Suprapubic skin (tissue), 4 donors: Measurements from ENCODE around the gene VPS8. TPM values are rescaled to one million over a fixed set of nuclear protein-coding genes. Genes with fewer than 3 reads are reported as not detected.

Experiments used
- DNase-seq, 2 donors: peaks; one replicate each; pipeline ENCODE4 v3.0.0-alpha.2; 2019; ENCODE audit warnings: low spot score in 2 of 2
- H3K27ac ChIP-seq: fragments of 200-600 bp; sonication (generic); one replicate; pipeline ENCODE4 v1.5.1; 2019
- H3K27me3 ChIP-seq: fragments of 200-600 bp; sonication (generic); one replicate; pipeline ENCODE4 v1.5.1; 2019
- H3K36me3 ChIP-seq: fragments of 200-600 bp; sonication (generic); one replicate; pipeline ENCODE4 v1.5.1; 2019
- H3K4me1 ChIP-seq: fragments of 200-600 bp; sonication (generic); one replicate; pipeline ENCODE4 v1.5.1; 2019
- H3K4me3 ChIP-seq: fragments of 200-600 bp; sonication (generic); one replicate; pipeline ENCODE4 v1.5.1; 2019; ENCODE audit warnings: mild to moderate bottlenecking
- H3K9me3 ChIP-seq: fragments of 200-600 bp; sonication (generic); one replicate; pipeline ENCODE4 v1.5.1; 2019
- EP300 ChIP-seq: sonication (generic); formaldehyde crosslinking; IDR thresholded peaks from one replicate; pipeline ENCODE4 v1.6.1; 2017; ENCODE audit warnings: antibody characterized with exemption
- POLR2A ChIP-seq, 2 donors: fragments of 450-650 bp; IDR thresholded peaks; one replicate each; pipeline ENCODE4 v1.6.1; 2017; ENCODE audit warnings: antibody characterized with exemption in 2 of 2, mild to moderate bottlenecking in 2 of 2, moderate library complexity in 2 of 2
- POLR2AphosphoS5 ChIP-seq, 3 donors: sonication (generic); formaldehyde crosslinking; IDR thresholded peaks; one replicate each; pipeline ENCODE4 v1.6.1; 2017; ENCODE audit warnings: antibody characterized with exemption in 3 of 3
- WGBS: methylation state at CpG from one replicate; pipeline ENCODE4 v1.1.5; 2018; 5-methylcytosine and 5-hydroxymethylcytosine counted together
- total RNA-seq, 4 donors: library from RNA; depleted of rRNA; stranded (reverse); fragments of >200 nt; gene quantifications; one replicate each; pipeline ENCODE4 v1.1.0, GENCODE V29; 2016
- TF ChIP-seq, protein P1 (sequence below), 2 donors: fragments of 200-600 bp in 1 of 2; fragments of 450-650 bp in 1 of 2; sonication (generic) in 1 of 2; IDR thresholded peaks; one replicate each; pipeline ENCODE4 v1.5.1; 2016 to 2019; ENCODE audit warnings: antibody characterized with exemption in 2 of 2, mild to moderate bottlenecking in 1 of 2, moderate library complexity in 1 of 2

The VPS8 gene
- total RNA-seq, 4 donors from 2014 or later, result 36.1 to 93.8 (median 57.2) TPM

DNA sequence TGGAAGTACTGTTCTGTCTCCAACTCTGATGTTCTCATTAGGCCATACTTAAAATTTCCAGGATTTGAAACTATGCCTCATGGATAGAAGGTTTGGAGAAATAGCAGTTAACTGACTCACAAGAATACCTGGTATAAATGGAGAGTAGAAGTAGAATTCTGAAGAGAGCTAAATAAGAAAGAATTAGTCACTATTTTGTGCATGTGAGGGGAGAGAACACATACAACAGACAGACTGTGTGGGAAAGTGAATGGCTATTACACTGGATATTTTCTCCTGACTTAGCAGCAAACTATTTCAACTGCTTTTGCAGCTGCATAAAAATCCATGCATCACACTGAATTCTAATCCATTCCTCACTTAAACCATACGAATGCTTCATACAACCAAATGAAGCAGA, 269.6 kb downstream of the VPS8 start:
- DNase-seq, result no peak
- TF ChIP-seq POLR2A (IDR thresholded peaks at IDR 0.05) (no peak), POLR2AphosphoS5 (IDR thresholded peaks at IDR 0.05) (no peak), EP300 (no peak)
- TF ChIP-seq, protein P1, sequence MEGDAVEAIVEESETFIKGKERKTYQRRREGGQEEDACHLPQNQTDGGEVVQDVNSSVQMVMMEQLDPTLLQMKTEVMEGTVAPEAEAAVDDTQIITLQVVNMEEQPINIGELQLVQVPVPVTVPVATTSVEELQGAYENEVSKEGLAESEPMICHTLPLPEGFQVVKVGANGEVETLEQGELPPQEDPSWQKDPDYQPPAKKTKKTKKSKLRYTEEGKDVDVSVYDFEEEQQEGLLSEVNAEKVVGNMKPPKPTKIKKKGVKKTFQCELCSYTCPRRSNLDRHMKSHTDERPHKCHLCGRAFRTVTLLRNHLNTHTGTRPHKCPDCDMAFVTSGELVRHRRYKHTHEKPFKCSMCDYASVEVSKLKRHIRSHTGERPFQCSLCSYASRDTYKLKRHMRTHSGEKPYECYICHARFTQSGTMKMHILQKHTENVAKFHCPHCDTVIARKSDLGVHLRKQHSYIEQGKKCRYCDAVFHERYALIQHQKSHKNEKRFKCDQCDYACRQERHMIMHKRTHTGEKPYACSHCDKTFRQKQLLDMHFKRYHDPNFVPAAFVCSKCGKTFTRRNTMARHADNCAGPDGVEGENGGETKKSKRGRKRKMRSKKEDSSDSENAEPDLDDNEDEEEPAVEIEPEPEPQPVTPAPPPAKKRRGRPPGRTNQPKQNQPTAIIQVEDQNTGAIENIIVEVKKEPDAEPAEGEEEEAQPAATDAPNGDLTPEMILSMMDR (IDR thresholded peaks at IDR 0.05), result no peak
- H3K4me3 ChIP-seq, result no peak overlapping the region
- H3K9me3 ChIP-seq, result no peaks in the 10 kb centered on the region
- H3K27ac ChIP-seq, result no peak overlapping the region
- no peaks in the 10 kb centered on the region for H3K36me3 ChIP-seq
- 81% methylated on average over 1 of the region's 1 CpG for WGBS
- no peaks in the 10 kb centered on the region for H3K27me3 ChIP-seq
- no peaks in the 10 kb centered on the region for H3K4me1 ChIP-seq

DNA sequence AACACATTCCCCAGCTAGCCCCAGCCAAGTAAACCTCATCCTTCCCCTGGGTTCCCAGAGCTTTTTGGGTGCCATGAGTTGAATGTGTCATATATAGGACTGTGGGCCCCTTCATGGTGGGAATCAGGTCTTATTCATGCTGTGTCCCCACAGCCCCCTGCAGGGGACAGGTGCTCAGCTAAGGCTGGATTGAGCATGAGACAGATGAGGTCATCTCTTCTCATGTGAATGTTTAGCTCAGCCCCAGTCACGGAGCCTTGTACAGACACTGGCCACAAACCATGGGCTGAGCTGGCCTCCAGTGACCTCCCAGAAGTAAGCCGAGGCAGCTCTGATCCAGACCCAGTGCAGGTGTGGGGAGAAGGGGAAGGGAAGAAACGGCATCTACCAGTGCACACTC, 270.2 kb downstream of the VPS8 start:
- no peak for DNase-seq

DNA sequence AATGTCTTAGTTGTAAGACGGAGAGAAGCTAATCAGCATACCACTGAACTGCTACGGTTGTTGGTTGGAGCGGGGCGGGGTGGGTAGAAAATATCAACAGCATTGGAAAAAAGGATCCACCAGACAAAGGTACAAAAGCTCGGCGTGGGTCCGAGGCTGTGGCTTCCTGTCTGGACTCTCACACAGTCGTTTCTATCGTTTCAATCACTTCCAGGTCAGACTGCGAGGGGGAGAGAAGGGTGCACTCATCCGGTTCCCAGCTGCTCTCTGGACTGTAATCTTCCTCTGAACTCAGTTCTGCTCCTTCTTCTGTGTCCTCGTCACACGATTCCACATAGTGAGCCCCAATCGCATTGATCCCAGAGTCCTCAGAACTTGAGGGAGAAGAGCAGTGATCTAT, 270.9 kb downstream of the VPS8 start:
- Histone ChIP-seq H3K4me3 (no peak overlapping the region), H3K4me1 (no peaks in the 10 kb centered on the region), H3K36me3 (no peaks in the 10 kb centered on the region), H3K27me3 (no peaks in the 10 kb centered on the region), H3K9me3 (no peaks in the 10 kb centered on the region), H3K27ac (no peak overlapping the region)
- TF ChIP-seq POLR2AphosphoS5 (IDR thresholded peaks at IDR 0.05) (no peak), POLR2A (IDR thresholded peaks at IDR 0.05) (no peak), EP300 (no peak)
- TF ChIP-seq, protein P1 (IDR thresholded peaks at IDR 0.05), result no peak
- WGBS, result 73% methylated on average over 14 of the region's 14 CpGs
- DNase-seq, result no peak

More for the DNA sequence above, 270.2 kb downstream of the VPS8 start:
- no peaks in the 10 kb centered on the region for H3K9me3 ChIP-seq
- H3K4me1 ChIP-seq, result no peaks in the 10 kb centered on the region
- no peaks in the 10 kb centered on the region for H3K27me3 ChIP-seq
- no peak overlapping the region for H3K4me3 ChIP-seq
- WGBS, result 100% methylated on average over 2 of the region's 3 CpGs
- H3K36me3 ChIP-seq, result no peaks in the 10 kb centered on the region
- no peak for TF ChIP-seq POLR2AphosphoS5 (IDR thresholded peaks at IDR 0.05)
- no peak overlapping the region for H3K27ac ChIP-seq

DNA sequence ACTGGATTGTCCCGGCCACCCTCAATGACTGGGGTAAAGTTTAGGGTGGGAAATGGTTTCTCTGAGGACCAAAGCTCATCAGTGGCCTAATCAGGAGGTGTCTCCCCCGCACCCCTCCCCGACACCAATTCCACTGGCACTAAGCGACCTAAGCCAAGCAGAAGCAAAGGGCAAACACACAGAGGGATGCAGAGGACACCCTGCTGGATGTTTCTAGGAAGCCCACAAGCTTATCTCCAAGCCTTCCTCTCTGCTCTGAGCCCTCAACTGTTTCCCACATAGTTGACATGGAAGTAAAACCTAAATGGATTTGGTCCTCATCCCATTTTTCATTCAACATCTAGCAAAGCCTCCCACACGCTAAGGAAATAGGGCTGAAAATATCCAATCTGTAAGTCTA, 272.4 kb downstream of the VPS8 start:
- Histone ChIP-seq H3K27ac (no peak overlapping the region), H3K4me1 (no peaks in the 10 kb centered on the region), H3K36me3 (no peaks in the 10 kb centered on the region), H3K9me3 (no peaks in the 10 kb centered on the region), H3K27me3 (no peaks in the 10 kb centered on the region), H3K4me3 (no peak overlapping the region)
- WGBS, result 85% methylated on average over 5 of the region's 5 CpGs
- DNase-seq, result no peak
- TF ChIP-seq, protein P1 (IDR thresholded peaks at IDR 0.05), result no peak
- TF ChIP-seq EP300, result no peak
- TF ChIP-seq POLR2AphosphoS5 (IDR thresholded peaks at IDR 0.05), result no peak
- no peak for TF ChIP-seq POLR2A (IDR thresholded peaks at IDR 0.05)

DNA sequence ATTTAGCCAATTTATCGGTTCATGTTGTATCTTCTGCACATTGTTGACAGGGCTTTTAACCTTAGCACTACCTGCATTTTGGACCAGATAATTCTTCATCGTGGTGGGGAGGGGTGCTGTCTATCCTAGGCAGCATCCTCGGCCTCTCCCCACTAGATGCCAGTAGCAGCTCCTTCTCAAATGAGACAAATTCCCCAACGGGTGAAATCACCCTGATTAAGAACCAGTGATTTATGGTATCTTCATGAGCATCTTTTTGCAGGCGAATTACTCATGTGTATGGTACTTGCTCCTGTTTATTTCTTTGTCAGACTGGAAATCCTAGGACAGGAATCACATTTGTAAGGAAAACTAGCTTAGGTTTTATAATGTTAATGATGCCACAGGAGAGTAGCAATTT, 272.9 kb downstream of the VPS8 start:
- no peak overlapping the region for H3K4me3 ChIP-seq
- H3K27me3 ChIP-seq, result no peaks in the 10 kb centered on the region
- no peaks in the 10 kb centered on the region for H3K36me3 ChIP-seq
- no peaks in the 10 kb centered on the region for H3K4me1 ChIP-seq
- no peak overlapping the region for H3K27ac ChIP-seq
- no peaks in the 10 kb centered on the region for H3K9me3 ChIP-seq
- WGBS, result 67% methylated on average over 5 of the region's 5 CpGs
- no peak for TF ChIP-seq EP300
- TF ChIP-seq POLR2AphosphoS5 (IDR thresholded peaks at IDR 0.05), result no peak
- no peak for TF ChIP-seq POLR2A (IDR thresholded peaks at IDR 0.05)
- TF ChIP-seq, protein P1 (IDR thresholded peaks at IDR 0.05), result no peak
- no peak for DNase-seq

DNA sequence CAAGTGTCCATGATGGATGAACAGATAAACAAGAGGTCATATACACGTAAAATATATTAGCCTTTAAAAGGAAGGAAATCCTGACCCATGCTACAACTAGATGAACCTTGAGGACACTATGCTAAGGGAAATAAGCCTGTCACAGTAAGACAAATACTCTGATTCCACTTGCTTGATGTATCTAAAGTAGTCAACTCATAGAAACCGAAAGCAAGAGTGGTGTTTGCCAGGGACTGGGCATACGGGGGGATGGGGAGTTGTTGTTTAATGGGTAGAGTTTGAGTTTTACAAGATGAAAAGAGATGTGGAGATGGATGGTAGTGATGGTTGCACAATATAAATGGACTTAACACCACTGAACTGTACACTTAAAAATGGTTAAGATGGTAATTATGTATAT, 275.5 kb downstream of the VPS8 start:
- 90% methylated on average over 3 of the region's 3 CpGs for WGBS
- TF ChIP-seq, protein P1 (IDR thresholded peaks at IDR 0.05), result no peak
- TF ChIP-seq POLR2AphosphoS5 (IDR thresholded peaks at IDR 0.05) (no peak), POLR2A (IDR thresholded peaks at IDR 0.05) (no peak), EP300 (no peak)

More for the DNA sequence above, 275.5 kb downstream of the VPS8 start:
- Histone ChIP-seq H3K36me3 (no peaks in the 10 kb centered on the region), H3K4me1 (no peaks in the 10 kb centered on the region), H3K27ac (no peak overlapping the region), H3K27me3 (no peaks in the 10 kb centered on the region), H3K4me3 (no peak overlapping the region), H3K9me3 (no peaks in the 10 kb centered on the region)
- DNase-seq, result no peak
